Measurements from ENCODE around the gene DNAH14. TPM values are rescaled to one million over a fixed set of nuclear protein-coding genes. Genes with fewer than 3 reads are reported as not detected.
"Not testable (repeated sequence)": the region's sequence is repeated elsewhere in the genome, so short reads cannot be mapped to it uniquely, and the experiment has no call there.

Gene DNAH14
- polyA plus RNA-seq, 1 donor from 2014 or later = 0.10 TPM

DNA sequence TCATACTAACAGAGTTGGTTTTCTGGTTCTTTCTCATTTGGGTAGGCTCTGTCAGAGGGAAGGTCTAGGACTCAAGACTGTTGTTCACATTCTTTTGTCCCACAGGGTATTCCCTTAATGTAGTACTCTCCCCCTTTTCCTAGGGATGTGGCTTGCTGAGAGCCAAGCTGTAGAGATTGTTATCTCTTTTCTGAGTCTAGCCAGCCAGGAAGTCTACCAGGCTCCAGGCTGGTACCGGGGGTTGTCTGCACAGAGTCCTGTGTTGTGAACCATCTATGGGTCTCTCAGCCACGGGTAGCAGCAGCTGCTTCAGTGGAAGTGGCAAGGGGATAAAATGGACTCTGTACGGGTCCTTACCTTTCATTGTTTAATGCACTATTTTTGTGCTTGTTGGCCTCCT is 272.0 kb downstream of the DNAH14 start:
- Mint-ChIP-seq H3K4me3 (no peak overlapping the region), H3K4me1 (no peaks in the 10 kb centered on the region), H3K27ac (no peak overlapping the region), H3K36me3 (no peaks in the 10 kb centered on the region), H3K27me3 (peaks cover 1% of the 10 kb centered on the region), H3K9me3 (peaks cover 0 to 11% (median 8%) of the 10 kb centered on the region in 3 donors)

DNA sequence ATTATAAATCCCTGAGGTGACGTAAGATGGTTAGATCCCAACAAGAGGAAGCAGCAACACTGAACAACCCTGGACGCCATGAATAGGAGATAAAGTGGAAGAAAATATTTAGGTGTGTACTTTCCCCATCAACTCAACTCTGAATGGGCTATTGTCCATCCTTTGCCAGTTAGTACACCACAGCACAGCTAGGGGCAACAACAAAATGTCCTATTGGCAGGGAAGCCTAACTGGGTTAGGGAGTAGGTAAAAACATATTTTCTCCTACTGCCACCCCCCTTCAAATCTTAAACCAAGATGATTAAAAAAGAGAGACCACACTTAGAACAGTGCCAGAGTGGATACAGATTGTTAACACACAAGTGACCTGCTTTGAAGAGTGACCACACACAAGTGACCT is 278.3 kb downstream of the DNAH14 start:
- H3K4me3 Mint-ChIP-seq = no peak overlapping the region
- peaks cover 6% of the 10 kb centered on the region for H3K27me3 Mint-ChIP-seq
- H3K36me3 Mint-ChIP-seq = peaks cover 2% of the 10 kb centered on the region
- H3K9me3 Mint-ChIP-seq = peaks cover 4 to 14% (median 5%) of the 10 kb centered on the region in 3 donors
- H3K27ac Mint-ChIP-seq = no peak overlapping the region
- H3K4me1 Mint-ChIP-seq = no peaks in the 10 kb centered on the region

DNA sequence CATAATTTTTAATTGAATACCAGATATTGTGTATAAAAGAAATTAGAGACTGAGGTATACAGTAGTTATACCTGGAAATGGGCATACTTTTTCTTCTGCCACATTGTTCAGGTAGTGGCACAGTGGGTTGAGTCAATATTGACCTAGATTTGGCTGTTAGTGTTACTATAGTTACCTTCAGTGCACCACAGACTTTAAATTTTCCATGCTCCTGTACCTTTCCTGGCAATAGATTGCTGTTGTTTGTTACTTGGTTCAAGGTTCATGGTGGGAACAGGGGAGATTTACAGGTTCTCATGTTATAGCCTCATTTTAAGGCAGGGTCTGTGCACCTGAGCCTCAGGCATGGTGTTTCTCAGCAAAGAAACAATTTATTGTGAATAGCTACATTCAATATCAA is 279.7 kb downstream of the DNAH14 start:
- H3K36me3 Mint-ChIP-seq = peaks cover 2% of the 10 kb centered on the region
- H3K9me3 Mint-ChIP-seq = peaks cover 5 to 14% (median 11%) of the 10 kb centered on the region in 3 donors
- H3K4me3 Mint-ChIP-seq = no peak overlapping the region
- no peaks in the 10 kb centered on the region for H3K4me1 Mint-ChIP-seq
- no peak overlapping the region for H3K27ac Mint-ChIP-seq
- peaks cover 5% of the 10 kb centered on the region for H3K27me3 Mint-ChIP-seq

DNA sequence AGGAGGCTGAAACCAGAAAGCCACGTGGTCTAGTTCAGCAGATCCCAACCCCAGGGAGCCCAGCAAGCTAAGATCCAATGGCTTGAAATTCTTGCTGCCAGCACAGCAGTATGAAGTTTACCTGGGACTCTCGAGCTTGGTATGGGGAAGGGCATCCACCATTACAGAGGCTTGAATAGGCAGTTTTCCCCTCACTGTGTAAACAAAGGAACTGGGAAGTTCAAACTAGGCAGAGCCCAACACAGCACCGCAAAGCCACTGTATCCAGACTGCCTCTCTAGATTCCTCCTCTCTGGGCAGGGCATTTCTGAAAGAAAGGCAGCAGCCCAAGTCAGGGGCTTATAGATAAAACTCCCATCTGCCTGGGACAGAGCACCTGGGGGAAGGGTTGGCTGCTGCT is 280.7 kb downstream of the DNAH14 start:
- H3K27ac Mint-ChIP-seq, H3K27me3 Mint-ChIP-seq, H3K36me3 Mint-ChIP-seq, H3K4me1 Mint-ChIP-seq, H3K4me3 Mint-ChIP-seq: not testable (repeated sequence)
- peaks cover 5 to 14% (median 13%) of the 10 kb centered on the region in 3 donors for H3K9me3 Mint-ChIP-seq

DNA sequence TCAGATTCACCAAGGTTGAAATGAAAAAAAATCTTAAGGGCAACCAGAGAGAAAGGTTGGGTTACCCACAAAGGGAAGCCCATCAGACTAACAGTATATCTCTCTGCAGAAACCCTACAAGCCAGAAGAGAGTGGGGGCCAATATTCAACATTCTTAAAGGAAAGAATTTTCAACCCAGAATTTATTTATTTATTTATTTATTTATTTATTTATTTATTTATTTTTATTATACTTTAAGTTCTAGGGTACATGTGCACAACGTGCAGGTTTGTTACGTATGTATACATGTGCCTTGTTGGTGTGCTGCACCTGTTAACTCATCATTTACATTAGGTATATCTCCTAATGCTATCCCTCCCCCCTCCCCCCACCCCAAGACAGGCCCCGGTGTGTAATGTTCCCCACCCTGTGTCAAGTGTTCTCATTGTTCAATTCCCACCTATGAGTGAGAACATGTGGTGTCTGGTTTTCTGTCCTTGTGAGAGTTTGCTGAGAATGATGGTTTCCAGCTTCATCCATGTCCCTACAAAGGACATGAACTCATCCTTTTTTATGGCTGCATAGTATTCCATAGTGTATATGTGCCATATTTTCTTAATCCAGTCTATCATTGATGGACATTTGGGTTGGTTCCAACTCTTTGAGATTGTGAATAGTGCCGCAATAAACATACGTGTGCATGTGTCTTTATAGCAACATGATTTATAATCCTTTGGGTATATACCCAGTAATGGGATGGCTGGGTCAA is 282.4 kb downstream of the DNAH14 start:
- H3K27me3 Mint-ChIP-seq, H3K36me3 Mint-ChIP-seq, H3K4me1 Mint-ChIP-seq, H3K4me3 Mint-ChIP-seq, H3K27ac Mint-ChIP-seq: not testable (repeated sequence)
- peaks cover 9 to 14% (median 13%) of the 10 kb centered on the region in 3 donors for H3K9me3 Mint-ChIP-seq

DNA sequence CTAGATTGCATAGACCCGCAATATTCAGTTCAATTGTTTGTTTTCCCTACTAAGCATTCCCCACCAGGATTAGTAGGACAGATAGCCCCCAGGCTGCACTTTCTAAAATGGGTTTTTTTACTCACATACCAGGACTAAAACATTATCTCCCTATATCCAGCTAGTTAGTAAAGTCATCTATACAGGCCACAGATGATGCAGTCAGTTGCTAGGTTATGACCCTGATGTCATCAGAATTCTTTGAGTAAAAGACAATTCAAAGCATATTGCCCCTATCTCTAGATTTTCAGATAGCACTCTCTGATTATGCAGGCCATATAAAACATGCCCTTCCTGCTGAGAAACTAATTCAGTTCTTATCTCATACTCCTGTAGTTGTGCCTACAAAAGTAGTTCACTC is 294.8 kb downstream of the DNAH14 start:
- Mint-ChIP-seq H3K4me1 (no peaks in the 10 kb centered on the region), H3K9me3 (peaks cover 2 to 4% (median 4%) of the 10 kb centered on the region in 3 donors), H3K27me3 (no peaks in the 10 kb centered on the region), H3K36me3 (peaks cover 2% of the 10 kb centered on the region), H3K27ac (no peak overlapping the region), H3K4me3 (no peak overlapping the region)

DNA sequence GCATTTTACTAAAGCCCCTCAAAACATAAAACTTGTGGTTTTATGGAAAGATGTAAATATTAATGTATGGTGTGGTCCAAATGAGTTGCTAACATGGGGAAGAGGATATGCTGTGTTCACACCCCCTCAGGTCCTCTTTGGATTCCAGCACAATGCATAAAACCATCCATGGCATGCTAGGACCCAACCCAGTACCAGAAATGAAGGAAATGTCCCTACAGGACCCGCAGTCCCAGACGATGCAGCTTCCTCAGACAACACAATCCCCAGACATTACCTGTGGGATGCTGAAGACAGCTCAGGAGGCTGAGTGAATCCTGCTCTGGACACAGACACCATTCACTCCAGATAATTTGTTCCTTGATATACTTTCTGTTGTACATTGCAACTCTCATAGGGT is 296.2 kb downstream of the DNAH14 start:
- Mint-ChIP-seq H3K27me3 (no peaks in the 10 kb centered on the region), H3K4me3 (no peak overlapping the region), H3K27ac (no peak overlapping the region), H3K36me3 (peaks cover 2% of the 10 kb centered on the region), H3K4me1 (no peaks in the 10 kb centered on the region), H3K9me3 (peaks cover 2 to 6% (median 4%) of the 10 kb centered on the region in 3 donors)

DNA sequence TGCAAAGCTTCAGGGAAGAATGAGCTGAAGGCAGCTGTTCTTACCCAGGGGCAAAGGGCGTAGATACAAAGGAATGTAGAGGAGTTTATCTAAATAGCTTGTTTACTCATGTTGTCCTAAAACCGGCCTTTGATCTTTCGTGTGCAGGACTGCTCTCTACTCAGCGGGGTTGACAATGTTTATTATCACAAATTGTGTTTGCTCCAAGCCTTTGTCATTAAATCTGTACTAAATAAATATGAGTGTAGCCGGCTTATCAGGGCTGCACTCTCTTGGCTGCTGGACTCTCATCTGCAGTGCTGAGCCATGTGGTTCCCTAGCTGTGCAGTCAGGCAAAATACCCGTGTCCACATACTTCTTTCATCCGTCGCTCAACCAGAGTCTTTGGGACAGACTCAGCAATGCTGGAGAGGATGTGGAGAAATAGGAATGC is 299.4 kb downstream of the DNAH14 start:
- Mint-ChIP-seq H3K36me3 (peaks cover 2% of the 10 kb centered on the region), H3K27me3 (no peaks in the 10 kb centered on the region), H3K9me3 (peaks cover 0 to 5% (median 0%) of the 10 kb centered on the region in 3 donors)

DNA sequence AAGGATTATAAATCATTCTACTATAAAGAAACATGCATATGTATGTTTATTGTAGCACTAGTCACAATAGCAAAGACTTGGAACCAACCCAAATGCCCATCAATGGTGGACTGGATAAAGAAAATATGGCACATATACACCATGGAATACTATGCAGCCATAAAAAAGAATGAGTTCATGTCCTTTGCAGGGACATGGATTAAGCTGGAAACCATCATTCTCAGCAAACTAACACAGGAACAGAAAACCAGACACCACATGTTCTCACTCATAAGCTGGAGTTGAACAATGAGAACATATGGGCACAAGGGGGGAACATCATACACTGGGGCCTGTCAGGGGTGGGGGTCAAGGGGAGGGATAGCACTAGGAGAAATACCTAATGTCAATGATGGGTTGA is 300.0 kb downstream of the DNAH14 start:
- not testable (repeated sequence) for H3K27ac Mint-ChIP-seq, H3K36me3 Mint-ChIP-seq, H3K4me3 Mint-ChIP-seq, H3K9me3 Mint-ChIP-seq, H3K4me1 Mint-ChIP-seq, H3K27me3 Mint-ChIP-seq

More for the DNA sequence above, 299.4 kb downstream of the DNAH14 start:
- Mint-ChIP-seq H3K4me3 (no peak overlapping the region), H3K27ac (no peak overlapping the region), H3K4me1 (no peaks in the 10 kb centered on the region)

DNA sequence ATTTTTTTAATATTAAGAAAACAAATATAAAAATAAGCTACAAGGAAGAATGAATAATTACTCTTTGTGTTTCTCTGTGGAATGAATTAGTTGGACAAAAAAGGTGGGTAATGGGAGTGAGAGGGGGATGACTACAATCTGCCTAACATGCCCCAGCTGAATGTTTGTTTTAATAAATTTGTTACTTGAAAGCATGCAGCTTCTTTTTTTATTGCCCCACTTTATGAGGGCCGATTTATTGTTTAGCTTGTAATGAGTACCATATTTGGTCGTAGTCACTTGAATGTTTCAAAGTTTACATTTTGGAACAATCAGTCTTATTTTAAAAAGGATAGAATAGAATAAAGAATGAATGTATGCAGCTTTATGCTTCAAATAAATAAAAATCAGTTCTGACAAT is 301.0 kb downstream of the DNAH14 start:
- H3K36me3 Mint-ChIP-seq = peaks cover 2% of the 10 kb centered on the region
- no peaks in the 10 kb centered on the region for H3K27me3 Mint-ChIP-seq
- H3K27ac Mint-ChIP-seq = no peak overlapping the region
- no peak overlapping the region for H3K4me3 Mint-ChIP-seq
- peaks cover 0 to 5% (median 0%) of the 10 kb centered on the region in 3 donors for H3K9me3 Mint-ChIP-seq
- H3K4me1 Mint-ChIP-seq = no peaks in the 10 kb centered on the region

DNA sequence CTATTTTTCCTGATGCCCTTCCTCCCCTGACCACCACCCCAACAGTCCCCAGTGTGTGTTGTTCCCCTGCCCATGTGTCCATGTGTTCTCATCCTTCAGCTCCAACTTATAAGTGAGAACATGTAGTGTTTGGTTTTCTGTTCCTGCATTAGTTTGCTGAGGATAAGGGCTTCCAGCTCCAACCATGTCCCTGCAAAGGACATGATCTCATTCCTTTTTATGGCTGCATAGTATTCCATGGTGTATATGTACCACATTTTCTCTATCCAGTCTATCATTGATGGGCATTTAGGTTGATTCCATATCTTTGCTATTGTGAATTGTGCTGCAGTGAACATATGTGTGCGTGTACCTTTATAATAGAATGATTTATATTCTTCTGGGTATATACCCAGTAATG is 303.5 kb downstream of the DNAH14 start:
- not testable (repeated sequence) for H3K27ac Mint-ChIP-seq, H3K9me3 Mint-ChIP-seq, H3K4me3 Mint-ChIP-seq, H3K36me3 Mint-ChIP-seq, H3K27me3 Mint-ChIP-seq, H3K4me1 Mint-ChIP-seq

DNA sequence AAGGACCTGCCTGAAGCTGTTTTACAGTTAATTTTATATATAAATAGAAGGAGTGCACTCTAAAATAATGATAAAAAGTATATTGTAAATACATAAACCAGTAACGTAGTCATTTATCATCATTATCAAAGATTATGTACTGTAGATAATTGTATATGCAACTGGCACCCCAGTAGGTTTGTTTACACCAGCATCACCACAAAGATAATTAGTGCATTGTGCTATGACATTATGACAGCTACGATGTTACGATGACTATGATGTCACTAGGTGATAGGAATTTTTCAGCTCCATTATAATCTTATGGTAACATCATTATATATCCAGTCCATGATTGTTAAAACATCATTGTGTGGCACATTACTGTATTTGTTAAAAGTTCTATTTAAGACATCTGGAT is 313.1 kb downstream of the DNAH14 start:
- Mint-ChIP-seq H3K27me3 (peaks cover 7% of the 10 kb centered on the region), H3K36me3 (peaks cover 2% of the 10 kb centered on the region), H3K9me3 (peaks cover 6 to 15% (median 13%) of the 10 kb centered on the region in 3 donors), H3K4me1 (no peaks in the 10 kb centered on the region), H3K27ac (no peak overlapping the region), H3K4me3 (no peak overlapping the region)

DNA sequence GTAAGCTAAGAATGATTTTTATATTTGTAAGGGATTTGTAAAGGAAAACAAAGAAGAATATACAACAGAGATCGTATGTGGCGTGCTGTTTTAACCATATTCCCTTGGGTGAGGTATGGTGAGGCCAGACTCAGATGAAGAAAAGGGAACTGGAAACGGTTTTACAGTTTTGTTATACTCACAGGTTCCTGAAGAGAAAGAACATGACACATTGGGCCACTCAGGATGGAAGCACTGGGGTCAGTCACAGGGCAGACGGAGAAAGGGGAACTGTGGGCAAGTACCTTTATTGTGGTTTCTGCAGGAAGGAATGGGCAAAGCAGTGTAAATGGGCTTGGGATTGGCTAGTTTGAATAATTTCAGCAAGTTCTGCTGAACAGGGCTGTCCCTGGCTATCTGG is 321.0 kb downstream of the DNAH14 start:
- H3K27ac Mint-ChIP-seq = peak overlapping the region in 1 of 3 donors; percentile 1
- peaks cover 6% of the 10 kb centered on the region for H3K27me3 Mint-ChIP-seq
- peaks cover 2% of the 10 kb centered on the region for H3K36me3 Mint-ChIP-seq
- peak overlapping the region in 2 of 4 donors; percentile 0 to 82 for H3K4me3 Mint-ChIP-seq
- peaks cover 0 to 15% (median 13%) of the 10 kb centered on the region in 3 donors for H3K9me3 Mint-ChIP-seq
- H3K4me1 Mint-ChIP-seq = peaks cover 6 to 10% (median 8%) of the 10 kb centered on the region in 3 donors

DNA sequence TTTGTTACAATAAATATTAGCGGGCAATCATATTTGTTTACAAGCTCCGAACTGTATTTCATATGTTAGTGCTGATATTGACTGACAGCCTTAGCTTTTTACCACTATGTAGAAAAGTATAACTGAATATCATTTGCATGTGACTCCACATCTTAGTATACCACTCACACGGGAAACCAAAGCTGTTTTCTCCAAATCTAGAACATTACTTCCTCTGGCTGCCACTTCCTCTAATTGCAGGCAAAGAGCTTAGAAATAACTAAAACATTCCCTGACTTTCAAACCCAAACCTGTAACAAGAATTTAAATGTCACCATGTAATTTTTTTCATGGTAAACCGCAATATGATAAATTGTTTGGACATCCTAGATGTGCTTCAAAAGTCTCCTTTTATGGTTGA is 323.7 kb downstream of the DNAH14 start:
- no peak overlapping the region for H3K4me3 Mint-ChIP-seq
- H3K36me3 Mint-ChIP-seq = peaks cover 2% of the 10 kb centered on the region
- H3K27me3 Mint-ChIP-seq = peaks cover 7% of the 10 kb centered on the region
- peaks cover 6 to 10% (median 8%) of the 10 kb centered on the region in 3 donors for H3K4me1 Mint-ChIP-seq
- H3K27ac Mint-ChIP-seq = no peak overlapping the region
- peaks cover 2 to 10% (median 7%) of the 10 kb centered on the region in 3 donors for H3K9me3 Mint-ChIP-seq

DNA sequence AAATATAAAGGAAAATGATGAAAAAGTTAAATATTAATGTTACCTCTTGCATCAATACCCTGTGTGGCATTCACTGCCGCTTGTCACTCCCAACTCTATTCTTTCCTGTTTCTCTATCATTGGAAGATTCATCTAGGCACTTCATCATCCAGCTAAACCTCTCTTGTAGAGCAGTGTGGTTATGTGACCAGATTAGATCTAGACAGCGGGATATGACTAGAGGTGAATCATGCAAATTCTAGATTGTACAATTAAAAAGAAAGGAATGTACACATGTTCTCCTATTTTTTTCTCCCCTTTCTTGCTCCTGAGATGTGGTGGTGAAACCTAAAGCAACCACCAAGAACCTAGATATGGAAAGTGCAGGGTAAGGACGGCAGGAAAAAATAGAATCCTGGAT is 324.3 kb downstream of the DNAH14 start:
- H3K4me1 Mint-ChIP-seq = peaks cover 6 to 10% (median 8%) of the 10 kb centered on the region in 3 donors
- no peak overlapping the region for H3K27ac Mint-ChIP-seq
- H3K27me3 Mint-ChIP-seq = peaks cover 7% of the 10 kb centered on the region
- peaks cover 2 to 10% (median 7%) of the 10 kb centered on the region in 3 donors for H3K9me3 Mint-ChIP-seq
- no peak overlapping the region for H3K4me3 Mint-ChIP-seq
- H3K36me3 Mint-ChIP-seq = peaks cover 2% of the 10 kb centered on the region

DNA sequence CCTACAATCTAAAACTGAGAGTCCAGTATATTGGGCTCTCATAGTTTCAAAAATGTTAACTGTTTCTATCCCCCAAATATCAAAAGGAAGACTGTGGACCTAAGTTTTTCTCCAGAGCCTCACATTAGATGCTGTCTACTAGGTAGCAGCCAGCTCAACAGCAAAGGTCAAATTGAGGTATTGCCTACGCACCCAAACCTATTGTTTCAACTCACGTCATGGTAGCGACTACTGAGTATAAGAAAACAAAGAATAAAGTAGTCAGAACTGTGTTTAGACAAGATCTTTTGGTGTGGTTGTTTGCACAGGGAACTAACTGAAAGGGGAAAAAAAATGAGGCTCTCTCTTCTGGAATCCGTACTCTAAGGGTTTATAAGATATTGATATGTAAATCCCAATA is 325.2 kb downstream of the DNAH14 start:
- Mint-ChIP-seq H3K9me3 (peaks cover 2 to 10% (median 7%) of the 10 kb centered on the region in 3 donors), H3K27me3 (peaks cover 7% of the 10 kb centered on the region), H3K4me3 (no peak overlapping the region), H3K27ac (no peak overlapping the region), H3K36me3 (peaks cover 4% of the 10 kb centered on the region), H3K4me1 (peaks cover 6 to 10% (median 8%) of the 10 kb centered on the region in 3 donors)
